WERI-Rb-1 (cell line): ENCODE data around the gene UBR1.

Experiments
- DNase-seq: peaks from one replicate; pipeline ENCODE4 v3.0.0-alpha.2; 2020
- H3K27ac ChIP-seq: fragments of 250-450 bp; sonication (Bioruptor Pico); 2 replicates; pipeline ENCODE4 v1.5.1; 2020; ENCODE audit warnings: mild to moderate bottlenecking, moderate library complexity
- H3K27me3 ChIP-seq: fragments of 250-450 bp; sonication (Bioruptor Pico); 2 replicates; pipeline ENCODE4 v1.5.1; 2021; ENCODE audit warnings: mild to moderate bottlenecking, low read depth, moderate library complexity; ENCODE audit not compliant: insufficient read depth, severe bottlenecking
- H3K36me3 ChIP-seq: fragments of 250-450 bp; sonication (Bioruptor Pico); 2 replicates; pipeline ENCODE4 v1.5.1; 2020; ENCODE audit warnings: mild to moderate bottlenecking, moderate library complexity
- H3K4me3 ChIP-seq: 2 replicates; pipeline ENCODE4 v1.5.1; 2011; ENCODE audit warnings: low read depth, mild to moderate bottlenecking, control low read depth, low read length
- H3K9me3 ChIP-seq: fragments of 250-450 bp; sonication (Bioruptor Pico); 2 replicates; pipeline ENCODE4 v1.5.1; 2021; ENCODE audit warnings: mild to moderate bottlenecking, moderate library complexity; ENCODE audit not compliant: severe bottlenecking
- CTCF ChIP-seq: IDR thresholded peaks from 2 replicates; pipeline ENCODE4 v1.5.1; 2011; ENCODE audit warnings: low read depth, mild to moderate bottlenecking, control low read depth, inconsistent platforms, low read length

UBR1 gene

GRCh38 chr15:42940527-42940926 is 165.3 kb downstream of the UBR1 start:
- Histone ChIP-seq H3K27ac (no peak overlapping the region), H3K27me3 (no peaks in the 10 kb centered on the region), H3K4me3 (no peak overlapping the region), H3K36me3 (peaks cover 9% of the 10 kb centered on the region; the same call in 1 of the 2 replicates), H3K9me3 (no peaks in the 10 kb centered on the region)
- no peak for TF ChIP-seq CTCF
- DNase-seq, result no peak

GRCh38 chr15:42939841-42940240 is 166.0 kb downstream of the UBR1 start:
- DNase-seq, result no peak
- Histone ChIP-seq H3K27ac (no peak overlapping the region), H3K4me3 (no peak overlapping the region), H3K27me3 (no peaks in the 10 kb centered on the region), H3K36me3 (peaks cover 6% of the 10 kb centered on the region; the same call in 1 of the 2 replicates), H3K9me3 (no peaks in the 10 kb centered on the region)
- no peak for TF ChIP-seq CTCF

- H3K36me3 ChIP-seq, result no peaks in the 10 kb centered on the region
- no peak for DNase-seq
- no peaks in the 10 kb centered on the region for H3K27me3 ChIP-seq
- H3K9me3 ChIP-seq, result no peaks in the 10 kb centered on the region
- no peak overlapping the region for H3K27ac ChIP-seq
- TF ChIP-seq CTCF, result no peak
- no peak overlapping the region for H3K4me3 ChIP-seq
Measured at GRCh38 chr15:42937143-42937542, 168.7 kb downstream of the UBR1 start.

- H3K27me3 ChIP-seq, result no peaks in the 10 kb centered on the region
- DNase-seq, result no peak
- H3K27ac ChIP-seq, result no peak overlapping the region
- no peaks in the 10 kb centered on the region for H3K9me3 ChIP-seq
- no peak for TF ChIP-seq CTCF
- H3K36me3 ChIP-seq, result no peaks in the 10 kb centered on the region
- no peak overlapping the region for H3K4me3 ChIP-seq
Measured at GRCh38 chr15:42933886-42934667, 171.8 kb downstream of the UBR1 start.

- Histone ChIP-seq H3K9me3 (no peaks in the 10 kb centered on the region), H3K27me3 (no peaks in the 10 kb centered on the region), H3K36me3 (no peaks in the 10 kb centered on the region), H3K27ac (no peak overlapping the region), H3K4me3 (no peak overlapping the region)
- no peak for TF ChIP-seq CTCF
- DNase-seq, result no peak
Measured at GRCh38 chr15:42932833-42933515, 172.9 kb downstream of the UBR1 start.
